ENCODE measurements around the gene STMP1. TPM values are rescaled to one million over a fixed set of nuclear protein-coding genes. Genes with fewer than 3 reads are reported as not detected.

The STMP1 gene
- total and polyA plus RNA-seq, 2 of the 13 experiments (the other 11 are each of a cell fraction or from before 2014, with no cell fraction given), result 7.2 to 16.2 TPM

GRCh38 chr7:135672560-135673359 is 10.4 kb downstream of the STMP1 start:
- intact Hi-C loops (cut with micrococcal nuclease; ENCODE audit: unreplicated experiment), result loop anchor here (2.0 to 5.0 kb wide), 2 partner anchors 305 to 336 kb away; partner anchors contain the start of gene MTPN
- BruUV-seq (replicated peaks), result no TSS peak
- no peak overlapping the region for H3K4me2 ChIP-seq (ENCODE audit: low read depth, low read length)
- POLR2A ChIA-PET, result no interaction called here
- H3K27ac ChIP-seq (ENCODE audit: extremely low read length, insufficient read depth, low read length), result no peak overlapping the region
- CTCF ChIA-PET (ENCODE audit: low intra/inter-chr PET ratio, low total read pairs), result no interaction called here
- no peak overlapping the region for H3K4me3 ChIP-seq (replicated peaks in 1 of 3; ENCODE audit: insufficient read depth in 1 of 3, low read depth in 2 of 3, low read length in 3 of 3)
- no peaks in the 10 kb centered on the region for H3K4me1 ChIP-seq (ENCODE audit: insufficient read depth, low read length)
- DNase-seq (ENCODE audit: low spot score), result peak; percentile 48
- in situ Hi-C loops (cut with HindIII; ENCODE audit: extremely low pct_ligation_motif_present, low pct_unique_long_range_greater_than_20kb), result loop anchor here (10.0 kb wide), 1 partner anchor 332 kb away; no protein-coding TSS in a partner anchor
- peak; percentile 81 for FAIRE-seq
- no peaks in the 10 kb centered on the region; the same call in 1 of the 2 replicates for H4K20me1 ChIP-seq (ENCODE audit: insufficient read depth, low read length)
- H3K9me3 ChIP-seq (ENCODE audit: low read length), result no peaks in the 10 kb centered on the region
- H3K27me3 ChIP-seq (ENCODE audit: control insufficient read depth in 1 of 2, insufficient read depth in 2 of 2, low read length in 2 of 2), result no peaks in the 10 kb centered on the region
- H3K36me3 ChIP-seq (replicated peaks in 1 of 2; ENCODE audit: control insufficient read depth in 1 of 2, insufficient read depth in 2 of 2, low read length in 2 of 2), result peaks cover 1 to 26% of the 10 kb centered on the region in 2 experiments; a peak in 4 of 5 replicates
- peaks cover 25% of the 10 kb centered on the region for H3K79me2 ChIP-seq (ENCODE audit: insufficient read depth, low read length)
- 88% methylated on average over 3 of the region's 3 CpGs for WGBS (ENCODE audit: low lambda C conversion rate)
- H3K9ac ChIP-seq (ENCODE audit: insufficient read depth, low read depth, low read length), result no peak overlapping the region
- ATAC-seq, result peak; percentile 88
- no peak overlapping the region for H2AFZ ChIP-seq (ENCODE audit: low read length)
- TF ChIP-seq RAD21 (CRISPR knock-in tag; IDR thresholded peaks at IDR 0.05), result peak; percentile 33; the same call in 1 of the 2 replicates
- no peak for TF ChIP-seq SIN3A (IDR thresholded peaks at IDR 0.05; ENCODE audit: borderline replicate concordance, low read depth, low read length)
- no peak for TF ChIP-seq NCOR1 (IDR thresholded peaks at IDR 0.05; ENCODE audit: borderline replicate concordance, low read length)
- peak; percentile 71 for TF ChIP-seq CTCF (CRISPR knock-in tag; IDR thresholded peaks at IDR 0.05)
- TF ChIP-seq KLF12 (CRISPR knock-in tag; IDR thresholded peaks at IDR 0.05; ENCODE audit: borderline replicate concordance), result no peak
- TF ChIP-seq STAG1 (CRISPR knock-in tag; IDR thresholded peaks at IDR 0.05), result peak; percentile 48
- TF ChIP-seq AKNA (CRISPR knock-in tag; IDR thresholded peaks at IDR 0.05; ENCODE audit: borderline replicate concordance), result no peak
- TF ChIP-seq RBAK (CRISPR knock-in tag; IDR thresholded peaks at IDR 0.05), result no peak
- no peak for TF ChIP-seq EP300 (IDR thresholded peaks at IDR 0.05; ENCODE audit: low read depth in 2 of 2, low read length in 2 of 2)
- TF ChIP-seq EP300 (CRISPR knock-in tag; IDR thresholded peaks at IDR 0.05; ENCODE audit: borderline replicate concordance), result no peak
- TF ChIP-seq TFAP4 (IDR thresholded peaks at IDR 0.05; ENCODE audit: borderline replicate concordance, low read depth), result peak; percentile 49; the same call in 1 of the 2 replicates
- TF ChIP-seq ZNF567 (CRISPR knock-in tag; IDR thresholded peaks at IDR 0.05; ENCODE audit: borderline replicate concordance), result no peak
- TF ChIP-seq MAX (IDR thresholded peaks at IDR 0.05), result no peak
- peak; percentile 61; the same call in 1 of the 2 replicates for TF ChIP-seq SMC3 (IDR thresholded peaks at IDR 0.05; ENCODE audit: low read length)
- TF ChIP-seq IRF1 (CRISPR knock-in tag; IDR thresholded peaks at IDR 0.05; ENCODE audit: low read depth), result no peak

Measured in HepG2 (cell line).